PC-9 (cell line): ENCODE data around the gene RGS7.

Source experiments
- EZH2 ChIP-seq: fragments of 200-600 bp; sonication (generic); IDR thresholded peaks from 2 replicates; pipeline ENCODE4 v1.8.0; 2017; ENCODE audit warnings: antibody characterized with exemption, low read depth
- TF ChIP-seq, protein P1 (sequence below): fragments of 200-600 bp; sonication (generic); conservative IDR thresholded peaks from 2 replicates; pipeline ENCODE4 v1.6.1; 2017; ENCODE audit warnings: mixed run types, antibody characterized with exemption, mild to moderate bottlenecking, moderate library complexity

DNA sequence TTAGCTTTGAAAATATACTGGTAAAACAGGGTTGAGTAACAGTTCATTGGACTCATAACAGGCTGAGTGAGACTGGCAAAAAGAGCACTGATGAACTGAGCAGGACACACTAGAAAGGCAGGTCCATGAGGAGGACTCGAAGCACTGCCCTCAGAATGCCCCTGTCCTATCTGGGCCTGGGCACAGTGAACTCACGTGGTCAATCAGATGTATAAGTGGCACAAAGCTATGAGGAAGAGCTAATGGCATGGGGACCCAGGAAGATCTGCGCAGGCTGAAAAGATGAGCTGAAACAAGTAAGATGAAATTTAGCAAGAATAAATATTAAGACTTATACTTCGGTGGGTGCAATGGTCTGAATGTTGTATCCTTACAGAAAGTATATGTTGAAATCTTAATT, 9.2 kb upstream of the RGS7 start:
- TF ChIP-seq, protein P1, sequence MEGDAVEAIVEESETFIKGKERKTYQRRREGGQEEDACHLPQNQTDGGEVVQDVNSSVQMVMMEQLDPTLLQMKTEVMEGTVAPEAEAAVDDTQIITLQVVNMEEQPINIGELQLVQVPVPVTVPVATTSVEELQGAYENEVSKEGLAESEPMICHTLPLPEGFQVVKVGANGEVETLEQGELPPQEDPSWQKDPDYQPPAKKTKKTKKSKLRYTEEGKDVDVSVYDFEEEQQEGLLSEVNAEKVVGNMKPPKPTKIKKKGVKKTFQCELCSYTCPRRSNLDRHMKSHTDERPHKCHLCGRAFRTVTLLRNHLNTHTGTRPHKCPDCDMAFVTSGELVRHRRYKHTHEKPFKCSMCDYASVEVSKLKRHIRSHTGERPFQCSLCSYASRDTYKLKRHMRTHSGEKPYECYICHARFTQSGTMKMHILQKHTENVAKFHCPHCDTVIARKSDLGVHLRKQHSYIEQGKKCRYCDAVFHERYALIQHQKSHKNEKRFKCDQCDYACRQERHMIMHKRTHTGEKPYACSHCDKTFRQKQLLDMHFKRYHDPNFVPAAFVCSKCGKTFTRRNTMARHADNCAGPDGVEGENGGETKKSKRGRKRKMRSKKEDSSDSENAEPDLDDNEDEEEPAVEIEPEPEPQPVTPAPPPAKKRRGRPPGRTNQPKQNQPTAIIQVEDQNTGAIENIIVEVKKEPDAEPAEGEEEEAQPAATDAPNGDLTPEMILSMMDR, result no peak
- TF ChIP-seq EZH2, result no peak
